ENCODE data around the gene ITGAE.

GRCh38 chr17:3698139-3698538 lies 102.8 kb downstream of the ITGAE start:
- no peak for TF ChIP-seq EZH2 (optimal IDR thresholded peaks at IDR 0.05; ENCODE audit: low read depth, low read length)
- no peak for TF ChIP-seq EZH2phosphoT487 (IDR thresholded peaks at IDR 0.05; ENCODE audit: low read length)
- no peak for TF ChIP-seq CTCF (IDR thresholded peaks at IDR 0.05; ENCODE audit: low read length)
